SK-N-SH (cell line): ENCODE measurements around the gene IL17D. TPM values are rescaled to one million over a fixed set of nuclear protein-coding genes. Genes with fewer than 3 reads are reported as not detected.
"Not testable (repeated sequence)": the region's sequence is repeated elsewhere in the genome, so short reads cannot be mapped to it uniquely, and the experiment has no call there.

ENCODE experiments used
- CTCF ChIA-PET: fragments of 300-600, 350-600 bp; formaldehyde crosslinking; extraction: SDS; loops from one replicate; lab custom pipeline; 2021; lab: Yijun Ruan, JAX
- POLR2A ChIA-PET: fragments of 350-600 bp; sonication (Branson Sonifier 250); formaldehyde crosslinking; extraction: SDS; loops from one replicate; lab custom pipeline; 2020; ENCODE audit warnings: antibody characterized with exemption, inconsistent platforms; lab: Yijun Ruan, JAX
- DNase-seq: peaks from one replicate; pipeline ENCODE4 v3.0.0; 2012
- H2AFZ ChIP-seq: fragments of 200-600 bp; sonication (generic); 2 replicates; pipeline ENCODE4 v1.8.1; 2016; ENCODE audit warnings: antibody characterized with exemption, mild to moderate bottlenecking, low read depth
- H3F3A ChIP-seq: fragments of 200-600 bp; sonication (generic); replicated peaks from 2 replicates; pipeline ENCODE3; 2016; ENCODE audit warnings: antibody characterized with exemption, mild to moderate bottlenecking; ENCODE audit not compliant: insufficient read depth
- H3K27ac ChIP-seq, 2 experiments: fragments of 200-500 bp in 1 of 2; fragments of 200-600 bp in 1 of 2; sonication (Bioruptor generic) in 1 of 2; sonication (generic), shearing (Covaris generic) in 1 of 2; 2 replicates each; pipeline versions ENCODE4 v1.5.1 to v1.6.1; 2014 to 2016; ENCODE audit warnings: low read depth in 2 of 2, inconsistent platforms in 1 of 2, low read length in 1 of 2, mild to moderate bottlenecking in 1 of 2, mixed read lengths in 1 of 2
- H3K27me3 ChIP-seq: fragments of 200-600 bp; sonication (generic), shearing (Covaris generic); 2 replicates; pipeline ENCODE4 v1.6.1; 2016; ENCODE audit warnings: mixed run types; ENCODE audit not compliant: insufficient read depth
- H3K36me3 ChIP-seq, 2 experiments: fragments of 200-500 bp in 1 of 2; fragments of 200-600 bp in 1 of 2; sonication (Bioruptor generic) in 1 of 2; sonication (generic) in 1 of 2; replicated peaks in 1 of 2; 2 replicates each; pipeline versions ENCODE3 to v1.5.1; 2014 to 2016; ENCODE audit warnings: low read length in 1 of 2, mild to moderate bottlenecking in 1 of 2; ENCODE audit not compliant: insufficient read depth in 2 of 2, control insufficient read depth in 1 of 2
- H3K4me1 ChIP-seq, 2 experiments: fragments of 200-500 bp in 1 of 2; fragments of 200-600 bp in 1 of 2; sonication (Bioruptor generic) in 1 of 2; sonication (generic), shearing (Covaris generic) in 1 of 2; 2 replicates each; pipeline versions ENCODE4 v1.5.1 to v1.6.1; 2014 to 2016; ENCODE audit warnings: low read depth in 1 of 2, low read length in 1 of 2, mixed run types in 1 of 2; ENCODE audit not compliant: insufficient read depth in 2 of 2, control insufficient read depth in 1 of 2
- H3K4me2 ChIP-seq: fragments of 200-600 bp; sonication (generic), shearing (Covaris generic); 2 replicates; pipeline ENCODE4 v1.6.1; 2017; ENCODE audit warnings: mixed run types
- H3K4me3 ChIP-seq, 2 experiments: fragments of 200-500 bp in 1 of 2; fragments of 200-600 bp in 1 of 2; sonication (Bioruptor generic) in 1 of 2; sonication (generic), shearing (Covaris generic) in 1 of 2; 2 replicates each; pipeline versions ENCODE4 v1.5.1 to v1.8.1; 2014 to 2016; ENCODE audit warnings: low read depth in 2 of 2, inconsistent platforms in 1 of 2, low read length in 1 of 2, mild to moderate bottlenecking in 1 of 2, mixed read lengths in 1 of 2, moderate library complexity in 1 of 2
- H3K79me2 ChIP-seq: fragments of 200-600 bp; sonication (generic); 2 replicates; pipeline ENCODE4 v1.8.1; 2017; ENCODE audit warnings: mild to moderate bottlenecking; ENCODE audit not compliant: insufficient read depth
- H3K9ac ChIP-seq: fragments of 200-600 bp; sonication (generic); 2 replicates; pipeline ENCODE4 v1.6.1; 2017; ENCODE audit warnings: mixed run types
- H3K9me2 ChIP-seq: fragments of 200-600 bp; sonication (generic); 2 replicates; pipeline ENCODE4 v1.6.1; 2017; ENCODE audit warnings: mixed run types
- H3K9me3 ChIP-seq: fragments of 200-600 bp; sonication (generic); 2 replicates; pipeline ENCODE4 v1.6.1; 2017; ENCODE audit warnings: mixed run types, mild to moderate bottlenecking, moderate library complexity
- H4K20me1 ChIP-seq: fragments of 200-600 bp; sonication (generic); 2 replicates; pipeline ENCODE4 v1.6.1; 2017; ENCODE audit warnings: mild to moderate bottlenecking, mixed run types; ENCODE audit not compliant: insufficient read depth
- EP300 ChIP-seq, 2 experiments: IDR thresholded peaks; 2 replicates each; pipeline versions ENCODE4 v1.4.0 to v1.6.1; 2012; ENCODE audit warnings: borderline replicate concordance in 1 of 2, low read depth in 1 of 2, low read length in 1 of 2
- EZH2phosphoT487 ChIP-seq: fragments of 200-600 bp; sonication (generic); IDR thresholded peaks from 2 replicates; pipeline ENCODE4 v1.6.1; 2017; ENCODE audit warnings: low read depth, mixed run types, mild to moderate bottlenecking, antibody characterized with exemption, moderate library complexity, borderline replicate concordance
- GABPA ChIP-seq: IDR thresholded peaks from 2 replicates; pipeline ENCODE4 v1.4.0; 2012; ENCODE audit warnings: low read depth, mild to moderate bottlenecking
- PBX3 ChIP-seq: IDR thresholded peaks from 2 replicates; pipeline ENCODE4; 2012
- POLR2AphosphoS5 ChIP-seq: IDR thresholded peaks from 2 replicates; pipeline ENCODE4 v1.6.1; 2012; ENCODE audit warnings: low read depth, low read length
- RAD21 ChIP-seq: IDR thresholded peaks from 2 replicates; pipeline ENCODE4 v1.6.1; 2012; ENCODE audit warnings: mild to moderate bottlenecking, low read length
- TAF1 ChIP-seq: IDR thresholded peaks from 2 replicates; pipeline ENCODE4 v1.6.1; 2012; ENCODE audit warnings: low read depth, mild to moderate bottlenecking, low read length, moderate library complexity, borderline replicate concordance
- TEAD4 ChIP-seq: IDR thresholded peaks from 2 replicates; pipeline ENCODE4 v1.4.0; 2012; ENCODE audit warnings: mild to moderate bottlenecking, borderline replicate concordance; ENCODE audit not compliant: insufficient read depth
- USF2 ChIP-seq: fragments of 150-350 bp; IDR thresholded peaks from 2 replicates; pipeline ENCODE4 v1.6.1; 2017; ENCODE audit warnings: antibody characterized with exemption, low read length, low read depth, borderline replicate concordance
- YY1 ChIP-seq: IDR thresholded peaks from 2 replicates; pipeline ENCODE4 v1.4.0; 2012; ENCODE audit warnings: low read depth, mild to moderate bottlenecking
- WGBS: methylation state at CpG from one replicate; pipeline ENCODE4 v1.1.6; 2017; ENCODE audit warnings: low lambda C conversion rate; 5-methylcytosine and 5-hydroxymethylcytosine counted together
- polyA plus RNA-seq, 3 experiments: library from polyadenylated mRNA; depleted of rRNA; stranded (reverse); fragments of >200 nt; gene quantifications; 2 replicates each; pipeline ENCODE4 v1.2.3, GENCODE V29; 2012

The IL17D gene
- polyA plus RNA-seq, 1 of the 3 experiments (the other 2 are of a cell fraction) = 2.3 TPM

- no peak for TF ChIP-seq PBX3
- no peak for TF ChIP-seq GABPA
- TF ChIP-seq YY1 = no peak
- TF ChIP-seq, all 33 proteins: peak for 0
These were observed 36.5 kb downstream of the IL17D start (continued) for GRCh38 chr13:20740021-20740420.

GRCh38 chr13:20743830-20744404, 40.4 kb downstream of the IL17D start:
- H3K27ac ChIP-seq, H3K9ac ChIP-seq, POLR2A ChIA-PET, H3K9me2 ChIP-seq, H3K27me3 ChIP-seq, H3K4me2 ChIP-seq, H4K20me1 ChIP-seq, H2AFZ ChIP-seq, H3K4me3 ChIP-seq, DNase-seq, H3K79me2 ChIP-seq, H3K9me3 ChIP-seq, H3K4me1 ChIP-seq, H3K36me3 ChIP-seq, H3F3A ChIP-seq, CTCF ChIA-PET: not testable (repeated sequence)
- 86% methylated on average over 4 of the region's 4 CpGs for WGBS

GRCh38 chr13:20749377-20749776, 45.9 kb downstream of the IL17D start:
- Histone ChIP-seq H3K27me3 (no peaks in the 10 kb centered on the region), H2AFZ (no peak overlapping the region), H3F3A (no peaks in the 10 kb centered on the region), H3K79me2 (no peaks in the 10 kb centered on the region), H3K9ac (no peak overlapping the region), H3K9me3 (0 out of 2 replicates have a peak, but pooled peaks cover 7% of the 10 kb centered on the region), H3K4me3 (no peak overlapping the region), H4K20me1 (no peaks in the 10 kb centered on the region), H3K9me2 (no peaks in the 10 kb centered on the region), H3K36me3 (no peaks in the 10 kb centered on the region), H3K4me2 (no peak overlapping the region), H3K4me1 (no peaks in the 10 kb centered on the region), H3K27ac (no peak overlapping the region)
- CTCF ChIA-PET = interaction anchor here (0.6 kb wide), 1 partner anchor 38 kb away, joined by 3 read pairs; no protein-coding TSS in a partner anchor
- POLR2A ChIA-PET = no interaction called here
- 36% methylated on average over 1 of the region's 1 CpG for WGBS
- no peak for TF ChIP-seq TAF1
- no peak for DNase-seq

GRCh38 chr13:20754009-20754408, 50.5 kb downstream of the IL17D start:
- Histone ChIP-seq H3K9me3 (0 out of 2 replicates have a peak, but pooled peaks cover 8% of the 10 kb centered on the region), H3K9me2 (no peaks in the 10 kb centered on the region), H3K79me2 (no peaks in the 10 kb centered on the region), H3K4me1 (no peaks in the 10 kb centered on the region), H3K27me3 (no peaks in the 10 kb centered on the region), H2AFZ (no peak overlapping the region), H3K4me3 (no peak overlapping the region), H3K27ac (no peak overlapping the region), H3K36me3 (no peaks in the 10 kb centered on the region), H3K4me2 (no peak overlapping the region), H3F3A (no peaks in the 10 kb centered on the region), H3K9ac (no peak overlapping the region), H4K20me1 (no peaks in the 10 kb centered on the region)
- ChIA-PET CTCF (interaction anchor here (0.7 kb wide), 1 partner anchor 65 kb away, joined by 3 read pairs; no protein-coding TSS in a partner anchor), POLR2A (no interaction called here)
- DNase-seq = no peak
- TF ChIP-seq EP300 (IDR thresholded peaks at IDR 0.05; ENCODE audit: borderline replicate concordance in 1 of 2, low read depth in 1 of 2, low read length in 1 of 2) (no peak), RAD21 (no peak), EZH2phosphoT487 (no peak), POLR2AphosphoS5 (no peak), TEAD4 (no peak), USF2 (no peak)
